H9 (cell line): ENCODE results near the gene SPRYD7. TPM values are rescaled to one million over a fixed set of nuclear protein-coding genes. Genes with fewer than 3 reads are reported as not detected.

ENCODE experiments used
- DNase-seq: peaks from one replicate; pipeline ENCODE4 v3.0.0-alpha.2; 2017
- H2AFZ ChIP-seq: one replicate; pipeline ENCODE4 v1.6.1; 2013; ENCODE audit warnings: mild to moderate bottlenecking, low read length, control low read depth, moderate library complexity
- H2AK5ac ChIP-seq: 2 replicates; pipeline ENCODE4 v1.6.1; 2013; ENCODE audit warnings: low read length, control low read depth, mixed read lengths; ENCODE audit not compliant: insufficient read length
- H2BK120ac ChIP-seq: one replicate; pipeline ENCODE4 v1.6.1; 2013; ENCODE audit warnings: low read depth, mild to moderate bottlenecking, low read length, control low read depth, inconsistent platforms; ENCODE audit not compliant: poor library complexity, severe bottlenecking
- H2BK12ac ChIP-seq: 2 replicates; pipeline ENCODE4 v1.6.1; 2013; ENCODE audit warnings: low read length, control low read depth, mixed read lengths, low read depth; ENCODE audit not compliant: insufficient read length
- H2BK15ac ChIP-seq: 2 replicates; pipeline ENCODE4 v1.6.1; 2013; ENCODE audit warnings: low read depth, low read length, control low read depth
- H2BK20ac ChIP-seq: one replicate; pipeline ENCODE4 v1.6.1; 2013; ENCODE audit warnings: low read depth, mild to moderate bottlenecking, low read length, control low read depth, inconsistent platforms; ENCODE audit not compliant: poor library complexity, severe bottlenecking
- H2BK5ac ChIP-seq: 2 replicates; pipeline ENCODE4 v1.6.1; 2013; ENCODE audit warnings: low read length, control low read depth, mixed read lengths; ENCODE audit not compliant: insufficient read length
- H3K14ac ChIP-seq: 2 replicates; pipeline ENCODE4 v1.6.1; 2013; ENCODE audit warnings: low read length, control low read depth; ENCODE audit not compliant: insufficient read depth
- H3K18ac ChIP-seq: 2 replicates; pipeline ENCODE4 v1.6.1; 2013; ENCODE audit warnings: low read depth, mild to moderate bottlenecking, mixed read lengths, low read length, control low read depth; ENCODE audit not compliant: insufficient read length
- H3K23ac ChIP-seq: 2 replicates; pipeline ENCODE4 v1.6.1; 2013; ENCODE audit warnings: low read length, control low read depth, mixed read lengths, low read depth; ENCODE audit not compliant: insufficient read length
- H3K23me2 ChIP-seq: 2 replicates; pipeline ENCODE4 v1.6.1; 2013; ENCODE audit warnings: low read depth, mild to moderate bottlenecking, mixed read lengths, low read length, control low read depth; ENCODE audit not compliant: insufficient read length, poor library complexity, severe bottlenecking
- H3K27ac ChIP-seq: 2 replicates; pipeline ENCODE4 v1.5.1; 2013; ENCODE audit warnings: low read length, control low read depth, mixed read lengths, low read depth; ENCODE audit not compliant: insufficient read length
- H3K27me3 ChIP-seq: 2 replicates; pipeline ENCODE4 v1.6.1; 2013; ENCODE audit warnings: low read length, control low read depth, inconsistent platforms; ENCODE audit not compliant: insufficient read depth
- H3K4ac ChIP-seq: 2 replicates; pipeline ENCODE4 v1.6.1; 2013; ENCODE audit warnings: low read depth, mild to moderate bottlenecking, control low read depth, inconsistent platforms, low read length, moderate library complexity
- H3K4me1 ChIP-seq: 2 replicates; pipeline ENCODE4 v1.6.1; 2013; ENCODE audit warnings: low read length, control low read depth, inconsistent platforms; ENCODE audit not compliant: insufficient read depth
- H3K4me2 ChIP-seq: 2 replicates; pipeline ENCODE4 v1.6.1; 2013; ENCODE audit warnings: low read length, control low read depth, mixed read lengths; ENCODE audit not compliant: insufficient read length, insufficient read depth
- H3K56ac ChIP-seq: 2 replicates; pipeline ENCODE4 v1.6.1; 2013; ENCODE audit warnings: low read depth, mild to moderate bottlenecking, mixed read lengths, low read length, control low read depth; ENCODE audit not compliant: insufficient read length
- H3K79me1 ChIP-seq: 2 replicates; pipeline ENCODE4 v1.6.1; 2013; ENCODE audit warnings: low read depth, mild to moderate bottlenecking, moderate library complexity, low read length, control low read depth, inconsistent platforms; ENCODE audit not compliant: insufficient read depth, poor library complexity, severe bottlenecking
- H3K79me2 ChIP-seq: 2 replicates; pipeline ENCODE4 v1.6.1; 2013; ENCODE audit warnings: low read length, control low read depth, inconsistent platforms; ENCODE audit not compliant: insufficient read depth
- H3K9ac ChIP-seq: 2 replicates; pipeline ENCODE4 v1.6.1; 2013; ENCODE audit warnings: low read length, control low read depth, mixed read lengths; ENCODE audit not compliant: insufficient read length; ENCODE audit errors: extremely low read depth
- H3K9me3 ChIP-seq: one replicate; pipeline ENCODE4 v1.6.1; 2013; ENCODE audit warnings: low read depth, low read length, inconsistent platforms; ENCODE audit not compliant: control insufficient read depth
- H3T11ph ChIP-seq: one replicate; pipeline ENCODE4 v1.6.1; 2013; ENCODE audit warnings: mild to moderate bottlenecking, low read length, control low read depth, inconsistent platforms
- H4K20me1 ChIP-seq: one replicate; pipeline ENCODE4 v1.6.1; 2013; ENCODE audit not compliant: control insufficient read depth, insufficient read length, insufficient read depth
- H4K5ac ChIP-seq: 2 replicates; pipeline ENCODE4 v1.6.1; 2013; ENCODE audit warnings: low read depth, mild to moderate bottlenecking, mixed read lengths, low read length, control low read depth; ENCODE audit not compliant: insufficient read length
- H4K8ac ChIP-seq: replicated peaks from 2 replicates; pipeline ENCODE4 v1.6.1; 2013; ENCODE audit warnings: low read length, control low read depth, mixed read lengths, low read depth; ENCODE audit not compliant: insufficient read length
- H4K91ac ChIP-seq: 2 replicates; pipeline ENCODE4 v1.6.1; 2013; ENCODE audit warnings: low read depth, mild to moderate bottlenecking, moderate library complexity, mixed read lengths, low read length, control low read depth; ENCODE audit not compliant: insufficient read length
- H3K27ac Mint-ChIP-seq, 3 experiments: 2 replicates in 2 of 3; 3 replicates in 1 of 3; pipeline ENCODE4 v1.8.0; 2020 to 2021; ENCODE audit warnings: mixed read lengths in 3 of 3, mild to moderate bottlenecking in 1 of 3, moderate library complexity in 1 of 3
- H3K27me3 Mint-ChIP-seq: 2 replicates; pipeline ENCODE4 v1.8.0; 2021; ENCODE audit warnings: low read depth, mild to moderate bottlenecking, moderate library complexity, mixed read lengths
- H3K36me3 Mint-ChIP-seq, 3 experiments: 2 replicates in 2 of 3; 3 replicates in 1 of 3; pipeline ENCODE4 v1.8.0; 2020 to 2021; ENCODE audit warnings: low read depth in 3 of 3, mixed read lengths in 3 of 3; ENCODE audit not compliant: insufficient read depth in 1 of 3
- H3K4me1 Mint-ChIP-seq, 2 experiments: 2 replicates each; pipeline ENCODE4 v1.8.0; 2020; ENCODE audit warnings: mixed read lengths in 2 of 2
- H3K4me3 Mint-ChIP-seq, 2 experiments: 2 replicates in 1 of 2; 3 replicates in 1 of 2; pipeline ENCODE4 v1.8.0; 2020 to 2021; ENCODE audit warnings: mild to moderate bottlenecking in 2 of 2, mixed read lengths in 2 of 2, moderate library complexity in 1 of 2
- H3K9me3 Mint-ChIP-seq, 2 experiments: 2 replicates in 1 of 2; 3 replicates in 1 of 2; pipeline ENCODE4 v1.8.0; 2020; ENCODE audit warnings: mild to moderate bottlenecking in 2 of 2, mixed read lengths in 2 of 2, moderate library complexity in 1 of 2
- WGBS: extraction: QIAGEN DNeasy Blood & Tissue Kit; methylation state at CpG from one replicate; pipeline ENCODE4 v1.1.7; 2013; ENCODE audit warnings: missing lambda C conversion rate, low lambda C conversion rate, mixed read lengths; ENCODE audit not compliant: insufficient read length; ENCODE audit errors: extremely low coverage; 5-methylcytosine and 5-hydroxymethylcytosine counted together
- total RNA-seq: library from RNA; stranded (reverse); gene quantifications from 2 replicates; pipeline ENCODE4 v1.2.1, GENCODE V29; 2021
- TF ChIP-seq, protein P1 (sequence below): fragments of 200-600 bp; sonication (generic); conservative IDR thresholded peaks from 3 replicates; pipeline ENCODE4 v1.8.0; 2021; ENCODE audit warnings: antibody characterized with exemption, mild to moderate bottlenecking

SPRYD7 gene
- total RNA-seq, 1 experiment from 2014 or later = 1.8 TPM

DNA sequence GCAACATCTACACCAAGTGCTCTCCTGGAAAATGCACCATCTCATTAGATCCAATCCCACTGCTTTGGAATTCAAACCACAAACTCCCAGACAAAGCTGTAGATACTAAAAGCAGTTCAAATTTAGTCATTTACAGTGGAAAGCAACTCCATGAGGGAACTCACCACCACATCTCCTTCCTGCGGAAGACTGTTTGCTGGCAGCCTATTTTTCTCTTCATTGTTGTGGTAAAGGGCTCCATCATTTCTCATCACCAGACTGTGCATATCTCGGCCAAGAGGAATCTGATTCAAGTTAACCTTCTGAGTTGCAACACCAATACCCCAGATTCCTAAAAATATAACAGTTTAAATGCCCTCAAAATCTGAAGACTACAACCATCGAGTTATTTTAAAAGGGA, 8.4 kb downstream of the SPRYD7 start:
- no peaks in the 10 kb centered on the region for H4K20me1 ChIP-seq
- no peak overlapping the region for H3K27ac ChIP-seq
- H3K9ac ChIP-seq = no peak overlapping the region
- no peak overlapping the region for H3K56ac ChIP-seq
- no peaks in the 10 kb centered on the region for H3K4me1 ChIP-seq
- no peak overlapping the region for H2BK12ac ChIP-seq
- no peak overlapping the region for H2BK5ac ChIP-seq
- no peaks in the 10 kb centered on the region for H3K4me1 Mint-ChIP-seq
- no peak overlapping the region for H2AFZ ChIP-seq
- H3K4me3 Mint-ChIP-seq = no peak overlapping the region
- no peak overlapping the region for H3T11ph ChIP-seq
- H3K27ac Mint-ChIP-seq = peak overlapping the region in 2 of 3 experiments; percentile 47 to 48; a peak in 1 of 7 replicates
- WGBS = no CpG with 5 or more reads among the region's 3 CpGs
- H2AK5ac ChIP-seq = no peak overlapping the region
- TF ChIP-seq, protein P1, sequence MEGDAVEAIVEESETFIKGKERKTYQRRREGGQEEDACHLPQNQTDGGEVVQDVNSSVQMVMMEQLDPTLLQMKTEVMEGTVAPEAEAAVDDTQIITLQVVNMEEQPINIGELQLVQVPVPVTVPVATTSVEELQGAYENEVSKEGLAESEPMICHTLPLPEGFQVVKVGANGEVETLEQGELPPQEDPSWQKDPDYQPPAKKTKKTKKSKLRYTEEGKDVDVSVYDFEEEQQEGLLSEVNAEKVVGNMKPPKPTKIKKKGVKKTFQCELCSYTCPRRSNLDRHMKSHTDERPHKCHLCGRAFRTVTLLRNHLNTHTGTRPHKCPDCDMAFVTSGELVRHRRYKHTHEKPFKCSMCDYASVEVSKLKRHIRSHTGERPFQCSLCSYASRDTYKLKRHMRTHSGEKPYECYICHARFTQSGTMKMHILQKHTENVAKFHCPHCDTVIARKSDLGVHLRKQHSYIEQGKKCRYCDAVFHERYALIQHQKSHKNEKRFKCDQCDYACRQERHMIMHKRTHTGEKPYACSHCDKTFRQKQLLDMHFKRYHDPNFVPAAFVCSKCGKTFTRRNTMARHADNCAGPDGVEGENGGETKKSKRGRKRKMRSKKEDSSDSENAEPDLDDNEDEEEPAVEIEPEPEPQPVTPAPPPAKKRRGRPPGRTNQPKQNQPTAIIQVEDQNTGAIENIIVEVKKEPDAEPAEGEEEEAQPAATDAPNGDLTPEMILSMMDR = no peak
- no peaks in the 10 kb centered on the region for H3K27me3 ChIP-seq
- H2BK20ac ChIP-seq = no peak overlapping the region
- no peak overlapping the region for H2BK120ac ChIP-seq
- H3K14ac ChIP-seq = no peak overlapping the region
- H3K9me3 ChIP-seq = no peaks in the 10 kb centered on the region
- no peaks in the 10 kb centered on the region for H3K79me2 ChIP-seq
- no peak overlapping the region for H3K4me2 ChIP-seq
- no peaks in the 10 kb centered on the region for H3K23me2 ChIP-seq
- H3K23ac ChIP-seq = no peak overlapping the region
- no peak overlapping the region for H4K8ac ChIP-seq
- DNase-seq = no peak
- H3K4ac ChIP-seq = no peak overlapping the region
- no peak overlapping the region for H4K5ac ChIP-seq
- no peak overlapping the region for H4K91ac ChIP-seq
- H3K9me3 Mint-ChIP-seq = no peaks in the 10 kb centered on the region
- H3K36me3 Mint-ChIP-seq = peaks cover 0 to 9% (median 0%) of the 10 kb centered on the region in 3 experiments; a peak in 2 of 7 replicates
- no peak overlapping the region for H3K18ac ChIP-seq
- H2BK15ac ChIP-seq = no peak overlapping the region
- H3K27me3 Mint-ChIP-seq = no peaks in the 10 kb centered on the region
- H3K79me1 ChIP-seq = no peaks in the 10 kb centered on the region
